ENCODE measurements around the gene MAOA. TPM values are rescaled to one million over a fixed set of nuclear protein-coding genes. Genes with fewer than 3 reads are reported as not detected.

MAOA gene
- total RNA-seq, 1 donor from 2014 or later = 12.7 TPM

DNA sequence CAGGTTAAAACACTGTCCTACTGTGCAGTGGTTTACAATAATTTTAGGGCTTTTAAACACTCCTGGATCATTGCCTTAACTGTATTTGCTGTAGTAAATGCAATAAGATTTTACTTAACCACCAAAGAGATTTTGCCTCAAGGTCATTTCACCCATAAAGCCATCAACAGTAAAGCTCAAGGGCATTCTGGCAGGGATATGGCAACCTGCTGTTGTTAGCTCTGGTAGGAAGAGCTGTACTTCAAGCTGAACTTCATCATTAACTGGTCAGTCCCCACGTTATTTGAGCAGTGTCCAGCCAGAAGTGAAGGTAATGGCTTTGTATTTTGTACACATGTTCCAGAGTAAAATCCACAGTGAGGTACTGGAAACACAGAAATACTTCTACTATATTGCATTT lies 26.9 kb upstream of the MAOA start:
- peaks cover 4% of the 10 kb centered on the region for H3K27me3 Mint-ChIP-seq (ENCODE audit: insufficient read depth, low read depth)
- Histone ChIP-seq H3K4me2 (no peak overlapping the region), H3K27me3 (no peaks in the 10 kb centered on the region), H3K4me1 (no peaks in the 10 kb centered on the region), H3K27ac (no peak overlapping the region), H3K79me2 (ENCODE audit: low read depth) (no peaks in the 10 kb centered on the region), H3K36me3 (no peaks in the 10 kb centered on the region), H4K20me1 (ENCODE audit: low read depth) (no peaks in the 10 kb centered on the region), H3K9ac (no peak overlapping the region), H3K4me3 (no peak overlapping the region), H2AFZ (replicated peaks) (no peak overlapping the region), H3K9me3 (ENCODE audit: low read depth) (no peaks in the 10 kb centered on the region), H3F3A (ENCODE audit: low read depth) (peaks cover under 1% of the 10 kb centered on the region)
- no peaks in the 10 kb centered on the region for H3K36me3 Mint-ChIP-seq
- H3K27ac Mint-ChIP-seq = no peak overlapping the region
- TF ChIP-seq, protein P1, sequence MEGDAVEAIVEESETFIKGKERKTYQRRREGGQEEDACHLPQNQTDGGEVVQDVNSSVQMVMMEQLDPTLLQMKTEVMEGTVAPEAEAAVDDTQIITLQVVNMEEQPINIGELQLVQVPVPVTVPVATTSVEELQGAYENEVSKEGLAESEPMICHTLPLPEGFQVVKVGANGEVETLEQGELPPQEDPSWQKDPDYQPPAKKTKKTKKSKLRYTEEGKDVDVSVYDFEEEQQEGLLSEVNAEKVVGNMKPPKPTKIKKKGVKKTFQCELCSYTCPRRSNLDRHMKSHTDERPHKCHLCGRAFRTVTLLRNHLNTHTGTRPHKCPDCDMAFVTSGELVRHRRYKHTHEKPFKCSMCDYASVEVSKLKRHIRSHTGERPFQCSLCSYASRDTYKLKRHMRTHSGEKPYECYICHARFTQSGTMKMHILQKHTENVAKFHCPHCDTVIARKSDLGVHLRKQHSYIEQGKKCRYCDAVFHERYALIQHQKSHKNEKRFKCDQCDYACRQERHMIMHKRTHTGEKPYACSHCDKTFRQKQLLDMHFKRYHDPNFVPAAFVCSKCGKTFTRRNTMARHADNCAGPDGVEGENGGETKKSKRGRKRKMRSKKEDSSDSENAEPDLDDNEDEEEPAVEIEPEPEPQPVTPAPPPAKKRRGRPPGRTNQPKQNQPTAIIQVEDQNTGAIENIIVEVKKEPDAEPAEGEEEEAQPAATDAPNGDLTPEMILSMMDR (IDR thresholded peaks at IDR 0.05) = no peak
- TF ChIP-seq EZH2phosphoT487 (IDR thresholded peaks at IDR 0.05) = no peak
- no peak for TF ChIP-seq EZH2 (IDR thresholded peaks at IDR 0.05)
- DNase-seq (ENCODE audit: low spot score) = no peak
- H3K4me1 Mint-ChIP-seq = no peaks in the 10 kb centered on the region
- H3K4me3 Mint-ChIP-seq = no peak overlapping the region
- H3K9me3 Mint-ChIP-seq = peaks cover 2% of the 10 kb centered on the region

DNA sequence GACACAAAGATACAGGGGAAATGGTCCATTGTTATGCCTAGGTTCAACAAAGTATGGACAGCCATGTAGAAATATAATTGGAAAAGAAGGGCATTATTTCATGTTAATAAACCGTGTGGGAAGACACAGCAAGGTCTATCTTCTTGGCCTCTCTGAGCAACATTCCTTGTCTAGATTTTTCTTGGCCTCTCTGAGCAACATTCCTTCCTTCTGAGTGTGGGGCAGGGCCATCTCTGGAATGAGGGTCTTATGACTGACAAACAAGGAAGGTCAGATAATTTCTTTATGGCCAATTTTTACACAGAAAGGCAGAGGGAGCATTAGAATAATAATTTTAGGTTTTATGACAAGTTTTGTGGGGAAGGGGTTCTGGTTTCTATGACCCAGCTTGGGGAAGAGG lies 24.3 kb upstream of the MAOA start:
- H3K79me2 ChIP-seq (ENCODE audit: low read depth) = no peaks in the 10 kb centered on the region
- no peaks in the 10 kb centered on the region for H3F3A ChIP-seq (ENCODE audit: low read depth)
- H3K9me3 Mint-ChIP-seq = no peaks in the 10 kb centered on the region
- no peak overlapping the region for H3K4me3 ChIP-seq
- H3K4me2 ChIP-seq = no peak overlapping the region
- H3K4me3 Mint-ChIP-seq = no peak overlapping the region
- TF ChIP-seq EZH2phosphoT487 (IDR thresholded peaks at IDR 0.05) = no peak
- TF ChIP-seq EZH2 (IDR thresholded peaks at IDR 0.05) = no peak
- TF ChIP-seq, protein P1 (IDR thresholded peaks at IDR 0.05) = no peak
- no peaks in the 10 kb centered on the region for H3K4me1 Mint-ChIP-seq
- DNase-seq (ENCODE audit: low spot score) = no peak
- no peaks in the 10 kb centered on the region for H3K36me3 Mint-ChIP-seq
- no peak overlapping the region for H2AFZ ChIP-seq (replicated peaks)
- no peaks in the 10 kb centered on the region for H3K9me3 ChIP-seq (ENCODE audit: low read depth)
- no peaks in the 10 kb centered on the region for H3K36me3 ChIP-seq
- H4K20me1 ChIP-seq (ENCODE audit: low read depth) = no peaks in the 10 kb centered on the region
- no peak overlapping the region for H3K9ac ChIP-seq
- H3K27ac Mint-ChIP-seq = no peak overlapping the region
- H3K27ac ChIP-seq = no peak overlapping the region
- no peaks in the 10 kb centered on the region for H3K4me1 ChIP-seq
- H3K27me3 Mint-ChIP-seq (ENCODE audit: insufficient read depth, low read depth) = peaks cover 3% of the 10 kb centered on the region
- no peaks in the 10 kb centered on the region for H3K27me3 ChIP-seq

DNA sequence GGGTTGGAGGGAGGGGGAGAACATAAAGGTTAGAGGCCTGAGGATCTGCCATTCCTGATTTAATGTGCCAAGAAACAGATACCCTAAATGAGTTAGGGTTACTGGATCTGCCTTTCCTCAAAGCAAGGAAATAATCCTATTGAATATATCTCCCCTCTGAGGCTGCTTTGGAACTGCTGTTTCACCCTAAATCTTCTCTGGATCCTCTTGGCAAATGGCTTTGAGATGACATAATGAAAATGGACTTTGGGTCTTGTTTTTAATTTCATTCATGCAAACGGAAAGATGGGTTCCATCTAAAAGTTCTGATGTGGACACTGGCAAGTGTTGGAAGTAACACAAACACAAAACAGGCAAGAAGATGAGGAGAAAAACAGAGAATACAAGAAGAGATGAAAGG lies 23.0 kb upstream of the MAOA start:
- Histone ChIP-seq H3K27ac (no peak overlapping the region), H4K20me1 (ENCODE audit: low read depth) (no peaks in the 10 kb centered on the region), H3K4me2 (no peak overlapping the region), H3K9ac (no peak overlapping the region), H3K27me3 (no peaks in the 10 kb centered on the region), H3K9me3 (ENCODE audit: low read depth) (no peaks in the 10 kb centered on the region), H3K4me3 (no peak overlapping the region), H3K36me3 (no peaks in the 10 kb centered on the region), H3K79me2 (ENCODE audit: low read depth) (no peaks in the 10 kb centered on the region), H3F3A (ENCODE audit: low read depth) (no peaks in the 10 kb centered on the region), H2AFZ (replicated peaks) (no peak overlapping the region), H3K4me1 (no peaks in the 10 kb centered on the region)
- DNase-seq (ENCODE audit: low spot score) = no peak
- H3K27ac Mint-ChIP-seq = no peak overlapping the region
- TF ChIP-seq EZH2 (IDR thresholded peaks at IDR 0.05) (no peak), EZH2phosphoT487 (IDR thresholded peaks at IDR 0.05) (no peak)
- TF ChIP-seq, protein P1 (IDR thresholded peaks at IDR 0.05) = no peak
- no peaks in the 10 kb centered on the region for H3K9me3 Mint-ChIP-seq
- no peaks in the 10 kb centered on the region for H3K4me1 Mint-ChIP-seq
- H3K4me3 Mint-ChIP-seq = no peak overlapping the region
- peaks cover 4% of the 10 kb centered on the region for H3K27me3 Mint-ChIP-seq (ENCODE audit: insufficient read depth, low read depth)
- H3K36me3 Mint-ChIP-seq = no peaks in the 10 kb centered on the region
